ENCODE results near the gene LURAP1L.
"Not testable (repeated sequence)": the region's sequence is repeated elsewhere in the genome, so short reads cannot be mapped to it uniquely, and the experiment has no call there.

Gene LURAP1L

GRCh38 chr9:12851341-12852090, 76.7 kb downstream of the LURAP1L start:
- Mint-ChIP-seq H3K9me3 (ENCODE audit: low read depth) (peaks cover 6% of the 10 kb centered on the region), H3K27ac (no peak overlapping the region), H3K27me3 (no peaks in the 10 kb centered on the region), H3K4me3 (no peak overlapping the region), H3K4me1 (ENCODE audit: low read depth) (no peaks in the 10 kb centered on the region), H3K36me3 (no peaks in the 10 kb centered on the region)

DNA sequence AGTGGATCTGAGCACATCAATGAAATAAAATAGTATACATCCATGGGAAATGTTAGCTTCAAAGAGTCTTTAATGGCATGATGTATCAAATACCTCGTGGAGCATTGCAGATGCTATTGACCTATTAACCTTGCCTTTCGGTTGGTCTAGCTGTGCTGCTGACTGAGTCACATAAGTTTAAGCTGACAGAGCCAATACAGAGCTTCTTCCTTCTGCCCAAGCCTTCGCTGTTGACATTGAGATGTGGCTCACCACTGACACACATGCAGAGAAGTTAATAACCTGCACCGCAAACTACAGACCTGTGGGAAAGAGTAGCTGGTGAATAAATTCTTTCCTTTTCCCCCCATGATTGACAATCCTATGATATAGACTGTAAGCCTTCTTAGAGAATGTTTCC, 78.2 kb downstream of the LURAP1L start:
- no peak overlapping the region for H3K4me3 Mint-ChIP-seq
- H3K27ac Mint-ChIP-seq, result no peak overlapping the region
- H3K27me3 Mint-ChIP-seq, result no peaks in the 10 kb centered on the region
- no peaks in the 10 kb centered on the region for H3K4me1 Mint-ChIP-seq (ENCODE audit: low read depth)
- peaks cover 4% of the 10 kb centered on the region for H3K9me3 Mint-ChIP-seq (ENCODE audit: low read depth)
- H3K36me3 Mint-ChIP-seq, result no peaks in the 10 kb centered on the region

GRCh38 chr9:12854221-12854620, 79.4 kb downstream of the LURAP1L start:
- Mint-ChIP-seq H3K9me3 (ENCODE audit: low read depth) (peaks cover 6% of the 10 kb centered on the region), H3K27me3 (no peaks in the 10 kb centered on the region), H3K27ac (no peak overlapping the region), H3K4me3 (no peak overlapping the region), H3K4me1 (ENCODE audit: low read depth) (no peaks in the 10 kb centered on the region), H3K36me3 (no peaks in the 10 kb centered on the region)

- H3K4me1 Mint-ChIP-seq (ENCODE audit: low read depth), result no peaks in the 10 kb centered on the region
- no peak overlapping the region for H3K27ac Mint-ChIP-seq
- peaks cover 12% of the 10 kb centered on the region for H3K9me3 Mint-ChIP-seq (ENCODE audit: low read depth)
- no peaks in the 10 kb centered on the region for H3K27me3 Mint-ChIP-seq
- no peak overlapping the region for H3K4me3 Mint-ChIP-seq
- H3K36me3 Mint-ChIP-seq, result no peaks in the 10 kb centered on the region
Observed at GRCh38 chr9:12855066-12855465, 80.2 kb downstream of the LURAP1L start.

DNA sequence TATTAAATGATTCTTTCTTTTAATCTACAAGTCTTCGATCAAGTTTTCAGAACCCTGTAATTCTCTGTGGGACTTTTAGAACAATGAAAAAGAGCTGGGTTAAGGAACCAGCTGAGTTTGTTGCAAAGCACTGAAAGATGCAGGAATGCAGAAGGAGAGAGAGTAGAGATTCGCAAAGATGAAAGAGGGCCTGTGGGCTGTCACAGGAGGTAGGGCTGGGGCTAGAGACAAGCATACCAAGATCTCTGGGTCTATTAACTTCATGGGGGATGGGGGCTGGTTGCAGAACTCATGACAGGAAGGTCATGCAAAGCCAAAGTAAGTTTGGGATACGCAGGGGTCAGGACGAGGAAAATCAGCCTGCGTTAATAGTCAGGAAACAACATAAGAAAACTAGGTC, 81.8 kb downstream of the LURAP1L start:
- H3K27me3 Mint-ChIP-seq, result no peaks in the 10 kb centered on the region
- peaks cover 9% of the 10 kb centered on the region for H3K9me3 Mint-ChIP-seq (ENCODE audit: low read depth)
- H3K4me3 Mint-ChIP-seq, result no peak overlapping the region
- H3K27ac Mint-ChIP-seq, result no peak overlapping the region
- H3K36me3 Mint-ChIP-seq, result no peaks in the 10 kb centered on the region
- no peaks in the 10 kb centered on the region for H3K4me1 Mint-ChIP-seq (ENCODE audit: low read depth)

- no peaks in the 10 kb centered on the region for H3K27me3 Mint-ChIP-seq
- H3K4me1 Mint-ChIP-seq (ENCODE audit: low read depth), result no peaks in the 10 kb centered on the region
- no peak overlapping the region for H3K4me3 Mint-ChIP-seq
- H3K27ac Mint-ChIP-seq, result no peak overlapping the region
- no peaks in the 10 kb centered on the region for H3K36me3 Mint-ChIP-seq
- peaks cover 9% of the 10 kb centered on the region for H3K9me3 Mint-ChIP-seq (ENCODE audit: low read depth)
Observed at GRCh38 chr9:12859704-12860251, 85.0 kb downstream of the LURAP1L start.

GRCh38 chr9:12860998-12861397, 86.2 kb downstream of the LURAP1L start:
- H3K9me3 Mint-ChIP-seq (ENCODE audit: low read depth), result peaks cover 9% of the 10 kb centered on the region
- H3K4me1 Mint-ChIP-seq (ENCODE audit: low read depth), result no peaks in the 10 kb centered on the region
- H3K27me3 Mint-ChIP-seq, result no peaks in the 10 kb centered on the region
- no peaks in the 10 kb centered on the region for H3K36me3 Mint-ChIP-seq
- H3K27ac Mint-ChIP-seq, result no peak overlapping the region
- no peak overlapping the region for H3K4me3 Mint-ChIP-seq

DNA sequence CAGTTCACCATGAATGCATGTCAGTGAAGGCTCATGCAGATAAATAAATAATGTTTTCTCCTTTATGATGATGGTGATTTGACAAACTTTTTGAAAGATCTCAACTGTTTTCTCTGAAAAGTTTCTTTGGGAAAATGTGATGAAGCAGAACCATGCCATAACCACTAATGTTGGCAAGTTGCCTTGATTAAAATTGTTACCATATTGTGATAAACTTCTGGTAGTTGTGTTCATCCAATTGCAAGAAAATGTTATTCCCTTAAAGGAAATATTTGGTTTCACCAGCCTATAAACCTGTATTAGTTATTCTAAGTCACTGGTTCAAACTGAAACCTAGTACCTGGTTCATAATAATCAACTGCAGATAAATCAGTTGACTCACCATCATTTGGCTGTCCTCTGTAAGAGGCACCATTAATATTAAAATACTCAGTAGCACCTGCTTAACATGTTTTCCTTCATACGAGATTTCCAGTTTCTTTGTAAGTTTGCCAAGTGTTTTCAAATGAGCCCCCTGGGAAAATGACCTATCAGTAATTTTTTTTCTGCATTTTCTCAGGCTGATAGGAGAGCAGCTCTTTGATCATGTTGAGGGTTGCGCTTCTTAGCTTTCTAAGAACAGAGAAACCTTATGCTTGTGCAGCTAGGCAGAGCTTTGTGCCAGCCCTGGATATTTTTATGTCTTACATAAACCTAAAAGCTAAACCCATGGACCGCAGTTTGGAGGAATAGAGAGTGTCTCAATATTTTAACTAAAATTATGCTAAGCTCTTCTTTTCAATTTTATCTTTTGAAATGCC, 88.0 kb downstream of the LURAP1L start:
- Mint-ChIP-seq H3K36me3 (no peaks in the 10 kb centered on the region), H3K27me3 (no peaks in the 10 kb centered on the region), H3K27ac (no peak overlapping the region)

DNA sequence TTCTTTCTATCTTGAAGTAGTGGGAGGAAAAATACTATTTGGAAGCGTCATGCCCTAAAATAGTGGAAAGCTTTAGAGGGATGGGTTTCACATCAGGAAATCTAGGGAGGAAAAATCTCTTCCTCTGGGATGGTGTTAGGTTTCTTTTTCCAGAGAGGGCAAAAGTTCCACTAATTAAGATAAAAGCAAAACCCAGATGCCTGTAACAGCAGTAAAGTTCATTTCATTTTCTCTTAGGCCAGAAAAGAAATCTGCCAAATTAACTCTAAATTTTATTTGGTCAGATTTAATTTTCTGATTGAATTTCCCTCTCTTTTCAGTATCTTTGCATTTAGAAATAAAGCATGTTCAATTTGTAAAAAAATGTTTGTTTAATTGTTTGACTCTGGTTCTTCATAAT, 88.8 kb downstream of the LURAP1L start:
- H3K27ac Mint-ChIP-seq, result no peak overlapping the region
- peaks cover 13% of the 10 kb centered on the region for H3K9me3 Mint-ChIP-seq (ENCODE audit: low read depth)
- H3K4me1 Mint-ChIP-seq (ENCODE audit: low read depth), result no peaks in the 10 kb centered on the region
- no peaks in the 10 kb centered on the region for H3K36me3 Mint-ChIP-seq
- no peaks in the 10 kb centered on the region for H3K27me3 Mint-ChIP-seq
- H3K4me3 Mint-ChIP-seq, result no peak overlapping the region

More for the DNA sequence above, 88.0 kb downstream of the LURAP1L start:
- Mint-ChIP-seq H3K4me3 (no peak overlapping the region), H3K9me3 (ENCODE audit: low read depth) (peaks cover 10% of the 10 kb centered on the region), H3K4me1 (ENCODE audit: low read depth) (no peaks in the 10 kb centered on the region)

GRCh38 chr9:12865380-12865779, 90.6 kb downstream of the LURAP1L start:
- H3K36me3 Mint-ChIP-seq; H3K4me3 Mint-ChIP-seq; H3K27me3 Mint-ChIP-seq; H3K27ac Mint-ChIP-seq; H3K4me1 Mint-ChIP-seq (ENCODE audit: low read depth); H3K9me3 Mint-ChIP-seq (ENCODE audit: low read depth): not testable (repeated sequence)

Measured in activated naive CD8-positive, alpha-beta T cell (primary cell).